Measurements from ENCODE around the gene TRMT10A. TPM values are rescaled to one million over a fixed set of nuclear protein-coding genes. Genes with fewer than 3 reads are reported as not detected.

The TRMT10A gene
- total RNA-seq, 1 donor from 2014 or later, result 4.9 TPM

DNA sequence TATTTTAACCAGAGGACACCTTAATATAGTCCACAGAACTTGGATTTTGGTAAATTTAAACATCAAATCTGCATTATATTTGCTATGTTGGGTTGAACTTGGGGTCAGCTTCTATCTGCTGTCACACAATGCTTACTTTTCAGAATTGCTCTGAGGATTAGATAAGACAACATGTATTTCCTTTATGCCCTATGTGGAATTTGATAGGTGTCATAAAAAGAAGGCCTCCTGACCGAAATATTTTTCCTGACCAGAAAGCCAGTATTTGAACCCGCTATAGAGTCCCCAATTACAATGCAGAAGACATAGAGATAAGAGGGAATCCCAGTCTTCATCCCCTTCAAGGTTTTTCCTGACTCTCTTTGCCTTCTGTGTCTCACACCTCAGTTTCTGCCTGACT lies 14.9 kb upstream of the TRMT10A start:
- H3K9me3 Mint-ChIP-seq, result no peaks in the 10 kb centered on the region
- no peaks in the 10 kb centered on the region for H3K36me3 Mint-ChIP-seq (ENCODE audit: low read depth)
- intact Hi-C loops (cut with micrococcal nuclease), result no loop called here
- H3K27ac Mint-ChIP-seq, result no peak overlapping the region
- no peak for DNase-seq
- ChIA-PET CTCF (no interaction called here), POLR2A (no interaction called here)
- H3K4me3 Mint-ChIP-seq, result no peak overlapping the region
- TF ChIP-seq, protein P1, sequence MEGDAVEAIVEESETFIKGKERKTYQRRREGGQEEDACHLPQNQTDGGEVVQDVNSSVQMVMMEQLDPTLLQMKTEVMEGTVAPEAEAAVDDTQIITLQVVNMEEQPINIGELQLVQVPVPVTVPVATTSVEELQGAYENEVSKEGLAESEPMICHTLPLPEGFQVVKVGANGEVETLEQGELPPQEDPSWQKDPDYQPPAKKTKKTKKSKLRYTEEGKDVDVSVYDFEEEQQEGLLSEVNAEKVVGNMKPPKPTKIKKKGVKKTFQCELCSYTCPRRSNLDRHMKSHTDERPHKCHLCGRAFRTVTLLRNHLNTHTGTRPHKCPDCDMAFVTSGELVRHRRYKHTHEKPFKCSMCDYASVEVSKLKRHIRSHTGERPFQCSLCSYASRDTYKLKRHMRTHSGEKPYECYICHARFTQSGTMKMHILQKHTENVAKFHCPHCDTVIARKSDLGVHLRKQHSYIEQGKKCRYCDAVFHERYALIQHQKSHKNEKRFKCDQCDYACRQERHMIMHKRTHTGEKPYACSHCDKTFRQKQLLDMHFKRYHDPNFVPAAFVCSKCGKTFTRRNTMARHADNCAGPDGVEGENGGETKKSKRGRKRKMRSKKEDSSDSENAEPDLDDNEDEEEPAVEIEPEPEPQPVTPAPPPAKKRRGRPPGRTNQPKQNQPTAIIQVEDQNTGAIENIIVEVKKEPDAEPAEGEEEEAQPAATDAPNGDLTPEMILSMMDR (IDR thresholded peaks at IDR 0.05), result no peak
- peaks cover 11% of the 10 kb centered on the region for H3K4me1 Mint-ChIP-seq
- ATAC-seq (ENCODE audit: low read depth), result no peak
- H3K27me3 Mint-ChIP-seq, result peaks cover 25% of the 10 kb centered on the region

DNA sequence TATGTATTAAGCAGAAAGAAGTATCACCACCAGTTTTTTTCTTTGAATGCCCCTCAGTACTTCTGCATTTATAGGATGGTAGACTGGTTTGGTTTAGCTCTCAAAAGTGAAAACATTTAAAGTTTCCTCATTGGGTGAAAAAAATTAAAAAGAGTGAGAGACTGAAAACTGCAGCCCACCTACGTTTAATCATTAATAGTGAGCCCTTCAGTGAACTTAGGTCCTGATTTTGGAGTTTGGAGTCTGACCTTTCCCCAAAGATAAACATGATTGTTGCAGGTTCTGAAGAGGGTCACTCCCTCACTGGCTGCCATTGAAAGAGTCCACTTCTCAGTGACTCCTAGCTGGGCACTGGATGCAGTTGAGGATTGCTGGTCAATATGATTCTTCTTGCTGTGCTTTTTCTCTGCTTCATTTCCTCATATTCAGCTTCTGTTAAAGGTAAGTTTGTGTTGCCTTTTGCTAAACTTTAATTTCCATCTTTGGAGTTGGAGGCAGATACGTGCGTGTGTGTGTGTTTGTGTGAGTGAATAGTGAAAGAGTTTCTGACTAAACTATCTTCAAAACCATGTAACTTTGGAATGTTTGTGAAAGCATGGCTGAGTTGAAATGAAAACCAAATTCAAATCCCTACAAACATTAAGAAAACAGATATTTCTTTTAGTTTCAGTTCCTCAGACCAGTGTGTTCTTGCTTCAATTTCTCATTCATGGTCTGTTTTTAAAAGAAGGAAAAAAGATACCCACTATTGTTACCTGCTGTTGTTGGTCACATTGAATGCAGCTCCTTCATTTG lies 10.9 kb upstream of the TRMT10A start, which contains the start of gene MTTP:
Gene MTTP (plus strand): TSS at position 295 of the 795 bp plus-strand sequence. CDS start 86 bp downstream, at position 381.
- no peak for DNase-seq
- Mint-ChIP-seq H3K4me1 (peaks cover 11% of the 10 kb centered on the region), H3K9me3 (no peaks in the 10 kb centered on the region), H3K27ac (peak within 1 kb of the TSS; percentile 64), H3K27me3 (peaks cover 16% of the 10 kb centered on the region), H3K4me3 (peak within 1 kb of the TSS; percentile 13), H3K36me3 (ENCODE audit: low read depth) (no peaks in the 10 kb centered on the region)
- no peak for ATAC-seq (ENCODE audit: low read depth)
- ChIA-PET CTCF (no interaction called here), POLR2A (interaction anchor here (0.9 kb wide), 1 partner anchor 11 kb away, joined by 3 read pairs; the partner anchor contains the start of gene TRMT10A)
- intact Hi-C loops (cut with micrococcal nuclease), result no loop called here
- TF ChIP-seq, protein P1 (IDR thresholded peaks at IDR 0.05), result no peak

DNA sequence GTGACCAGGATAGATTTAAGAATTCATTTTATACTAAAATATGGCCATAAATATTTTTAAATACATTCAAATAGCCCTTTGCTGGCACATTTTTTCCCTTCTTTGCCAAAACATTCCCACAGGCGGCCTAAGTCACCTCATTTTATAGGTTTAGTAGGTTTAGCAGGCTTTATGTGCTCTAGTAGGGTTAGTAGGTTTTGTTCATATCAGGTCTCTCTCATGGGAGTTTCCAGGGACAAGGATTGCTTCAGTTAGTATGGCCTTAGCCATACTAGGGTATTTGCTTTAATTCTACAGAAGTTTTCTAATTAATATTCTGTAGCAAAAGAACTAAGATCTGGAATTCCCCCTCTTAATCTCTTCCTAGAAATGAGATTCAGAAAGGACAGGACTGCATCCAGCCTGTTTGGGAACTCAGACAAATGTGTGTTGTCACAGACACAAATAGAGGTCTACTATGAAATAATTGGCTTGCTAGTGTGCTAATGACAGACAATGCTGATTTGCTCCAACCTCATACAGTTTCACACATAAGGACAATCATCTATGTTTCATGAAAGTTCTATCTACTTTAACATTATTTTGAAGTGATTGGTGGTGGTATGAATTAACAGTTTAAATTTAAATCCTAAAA lies 10.0 kb upstream of the TRMT10A start:
- intact Hi-C loops (cut with micrococcal nuclease), result no loop called here
- DNase-seq (no peak), ATAC-seq (ENCODE audit: low read depth) (no peak)
- ChIA-PET POLR2A (interaction anchor here (0.9 kb wide), 1 partner anchor 10 kb away, joined by 3 read pairs; the partner anchor contains the start of gene TRMT10A), CTCF (no interaction called here)
- TF ChIP-seq, protein P1 (IDR thresholded peaks at IDR 0.05), result no peak
- peaks cover 11% of the 10 kb centered on the region for H3K4me1 Mint-ChIP-seq
- peaks cover 11% of the 10 kb centered on the region for H3K27me3 Mint-ChIP-seq
- H3K4me3 Mint-ChIP-seq, result no peak overlapping the region
- no peaks in the 10 kb centered on the region for H3K9me3 Mint-ChIP-seq
- no peaks in the 10 kb centered on the region for H3K36me3 Mint-ChIP-seq (ENCODE audit: low read depth)
- H3K27ac Mint-ChIP-seq, result no peak overlapping the region

DNA sequence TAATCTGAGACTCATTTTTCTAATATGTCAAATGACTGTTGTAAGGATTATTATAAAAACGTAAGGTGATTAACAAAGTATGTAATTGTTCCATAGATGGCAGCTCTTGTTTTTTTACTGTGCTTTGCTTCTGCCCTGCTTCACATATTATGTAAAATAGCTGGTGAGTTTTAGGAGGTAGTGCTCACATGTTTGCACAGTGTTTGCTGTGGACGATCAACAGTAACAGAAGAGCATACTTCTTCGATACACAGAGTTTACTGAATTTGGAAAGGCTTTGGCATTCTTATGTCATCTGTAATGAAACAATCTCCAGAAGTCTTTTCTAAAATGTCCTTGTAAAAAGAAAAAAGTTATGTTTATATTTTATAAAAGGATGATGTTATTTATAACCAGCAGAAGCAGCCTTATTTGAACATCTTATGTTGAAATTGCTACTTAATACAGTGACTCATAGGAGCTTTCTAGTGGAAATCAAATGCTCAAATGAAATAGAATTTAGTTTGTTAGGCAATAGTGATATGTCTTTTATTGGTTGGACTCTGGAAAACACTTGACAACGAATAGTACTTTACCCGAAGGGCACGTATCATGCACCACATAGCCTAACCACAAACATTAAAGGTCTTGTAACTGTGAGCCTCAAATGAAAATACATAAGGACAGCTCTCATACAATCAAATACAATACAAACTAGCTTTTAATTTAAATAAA lies 8.8 kb upstream of the TRMT10A start:
- Mint-ChIP-seq H3K4me3 (no peak overlapping the region), H3K4me1 (peaks cover 11% of the 10 kb centered on the region), H3K36me3 (ENCODE audit: low read depth) (no peaks in the 10 kb centered on the region), H3K27me3 (peaks cover 12% of the 10 kb centered on the region), H3K9me3 (no peaks in the 10 kb centered on the region), H3K27ac (no peak overlapping the region)
- TF ChIP-seq, protein P1 (IDR thresholded peaks at IDR 0.05), result no peak
- DNase-seq (no peak), ATAC-seq (ENCODE audit: low read depth) (no peak)
- ChIA-PET POLR2A (no interaction called here), CTCF (no interaction called here)
- intact Hi-C loops (cut with micrococcal nuclease), result no loop called here

DNA sequence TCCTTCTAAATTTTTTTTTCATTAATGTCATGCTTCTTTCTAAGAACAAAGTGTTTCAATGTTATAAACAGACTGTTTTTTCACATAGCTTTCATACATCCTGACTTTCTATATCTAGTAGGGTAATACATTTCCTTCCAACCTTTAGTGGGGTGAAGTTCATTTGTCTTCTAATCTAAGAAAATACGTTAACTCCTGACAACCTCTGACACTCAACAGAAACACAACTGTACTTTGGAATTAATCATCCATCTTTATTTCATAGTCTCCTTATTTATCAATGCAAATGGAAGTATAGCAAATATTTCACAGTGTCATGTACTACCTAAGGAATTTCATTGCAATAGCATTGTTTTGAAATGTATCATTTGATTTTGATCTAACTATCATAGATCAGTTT lies 8.0 kb upstream of the TRMT10A start:
- DNase-seq, result no peak
- TF ChIP-seq, protein P1 (IDR thresholded peaks at IDR 0.05), result no peak
- intact Hi-C loops (cut with micrococcal nuclease), result no loop called here
- Mint-ChIP-seq H3K4me1 (peaks cover 11% of the 10 kb centered on the region), H3K4me3 (no peak overlapping the region), H3K27me3 (peaks cover 10% of the 10 kb centered on the region), H3K27ac (no peak overlapping the region), H3K9me3 (no peaks in the 10 kb centered on the region), H3K36me3 (ENCODE audit: low read depth) (no peaks in the 10 kb centered on the region)
- ATAC-seq (ENCODE audit: low read depth), result no peak
- ChIA-PET CTCF (no interaction called here), POLR2A (no interaction called here)
